HEK293 (cell line): ENCODE measurements around the gene INTS15.
A peak's percentile ranks its signal among the peaks of the same experiment; 100 is the strongest.

ENCODE experiments used
- EGR2 ChIP-seq: fragments of 450-650 bp; formaldehyde crosslinking; IDR thresholded peaks from 2 replicates; pipeline ENCODE4 v1.5.1; 2016; ENCODE audit warnings: low read depth, missing biosample characterization, missing genetic modification characterization
- FEZF1 ChIP-seq: fragments of 450-650 bp; formaldehyde crosslinking; IDR thresholded peaks from 2 replicates; pipeline ENCODE4 v1.5.1; 2016; ENCODE audit warnings: missing biosample characterization, missing genetic modification characterization
- HOXD13 ChIP-seq: sonication (generic); formaldehyde crosslinking; IDR thresholded peaks from 2 replicates; pipeline ENCODE4 v1.8.0; 2022; ENCODE audit warnings: missing genetic modification reagents, borderline replicate concordance
- MZF1 ChIP-seq: fragments of 450-650 bp; formaldehyde crosslinking; IDR thresholded peaks from 2 replicates; pipeline ENCODE4 v1.5.1; 2017; ENCODE audit warnings: missing biosample characterization, missing genetic modification characterization, borderline replicate concordance
- REPIN1 ChIP-seq: fragments of 450-650 bp; formaldehyde crosslinking; IDR thresholded peaks from 2 replicates; pipeline ENCODE4 v1.5.1; 2017; ENCODE audit warnings: missing biosample characterization, missing genetic modification characterization, low read depth
- SCRT1 ChIP-seq: fragments of 450-650 bp; formaldehyde crosslinking; IDR thresholded peaks from 2 replicates; pipeline ENCODE4 v1.5.1; 2016; ENCODE audit warnings: missing biosample characterization, missing genetic modification characterization, borderline replicate concordance
- TRIM28 ChIP-seq: IDR thresholded peaks from 2 replicates; pipeline ENCODE4 v1.6.1; 2011; ENCODE audit warnings: low read length, control low read depth, borderline replicate concordance
- WT1 ChIP-seq: fragments of 450-650 bp; formaldehyde crosslinking; IDR thresholded peaks from 2 replicates; pipeline ENCODE4 v1.5.1; 2016; ENCODE audit warnings: missing biosample characterization, missing genetic modification characterization
- ZBTB8A ChIP-seq: fragments of 450-650 bp; formaldehyde crosslinking; IDR thresholded peaks from 2 replicates; pipeline ENCODE4 v1.5.1; 2016; ENCODE audit warnings: missing biosample characterization, missing genetic modification characterization
- ZEB2 ChIP-seq: fragments of 450-650 bp; formaldehyde crosslinking; IDR thresholded peaks from 2 replicates; pipeline ENCODE4 v1.5.1; 2016; ENCODE audit warnings: missing biosample characterization, missing genetic modification characterization
- ZNF16 ChIP-seq: fragments of 450-650 bp; formaldehyde crosslinking; IDR thresholded peaks from 2 replicates; pipeline ENCODE4 v1.5.1; 2016; ENCODE audit warnings: low read depth, missing biosample characterization, missing genetic modification characterization
- ZNF202 ChIP-seq: fragments of 450-650 bp; formaldehyde crosslinking; IDR thresholded peaks from 2 replicates; pipeline ENCODE4 v1.5.1; 2016; ENCODE audit warnings: missing biosample characterization, missing genetic modification characterization, borderline replicate concordance
- ZNF239 ChIP-seq: fragments of 450-650 bp; formaldehyde crosslinking; IDR thresholded peaks from 2 replicates; pipeline ENCODE4 v1.5.1; 2016; ENCODE audit warnings: missing biosample characterization, missing genetic modification characterization
- ZNF24 ChIP-seq: fragments of 450-650 bp; formaldehyde crosslinking; IDR thresholded peaks from 2 replicates; pipeline ENCODE4 v1.5.1; 2016; ENCODE audit warnings: missing biosample characterization, missing genetic modification characterization
- ZNF274 ChIP-seq, 2 experiments: fragments of 200-500 bp in 1 of 2; fragments of 450-650 bp in 1 of 2; sonication (Bioruptor generic) in 1 of 2; formaldehyde crosslinking in 1 of 2; IDR thresholded peaks; 2 replicates each; pipeline versions ENCODE4 v1.5.1 to v1.6.1; 2014 to 2016; ENCODE audit warnings: borderline replicate concordance in 1 of 2, inconsistent platforms in 1 of 2, low read length in 1 of 2, missing biosample characterization in 1 of 2, missing genetic modification characterization in 1 of 2
- ZNF426 ChIP-seq: fragments of 450-650 bp; formaldehyde crosslinking; IDR thresholded peaks from 2 replicates; pipeline ENCODE4 v1.5.1; 2017; ENCODE audit warnings: missing biosample characterization, missing genetic modification characterization, mild to moderate bottlenecking, inconsistent platforms, moderate library complexity
- ZNF548 ChIP-seq: fragments of 450-650 bp; formaldehyde crosslinking; IDR thresholded peaks from 2 replicates; pipeline ENCODE4 v1.5.1; 2016; ENCODE audit warnings: missing biosample characterization, missing genetic modification characterization
- ZNF555 ChIP-seq: fragments of 450-650 bp; formaldehyde crosslinking; conservative IDR thresholded peaks from 2 replicates; pipeline ENCODE4 v1.5.1; 2017; ENCODE audit warnings: missing biosample characterization, mild to moderate bottlenecking, missing genetic modification characterization, inconsistent platforms
- ZNF596 ChIP-seq: fragments of 450-650 bp; IDR thresholded peaks from 2 replicates; pipeline ENCODE4 v1.5.0; 2018; ENCODE audit warnings: missing biosample characterization, mild to moderate bottlenecking, missing genetic modification characterization, moderate library complexity
- ZNF621 ChIP-seq: fragments of 450-650 bp; formaldehyde crosslinking; IDR thresholded peaks from 2 replicates; pipeline ENCODE4 v1.5.1; 2017; ENCODE audit warnings: missing biosample characterization, missing genetic modification characterization
- ZNF629 ChIP-seq: fragments of 450-650 bp; formaldehyde crosslinking; IDR thresholded peaks from 2 replicates; pipeline ENCODE4 v1.5.1; 2017; ENCODE audit warnings: missing biosample characterization, missing genetic modification characterization
- ZNF792 ChIP-seq: fragments of 450-650 bp; formaldehyde crosslinking; IDR thresholded peaks from 2 replicates; pipeline ENCODE4 v1.5.1; 2016; ENCODE audit warnings: missing biosample characterization, missing genetic modification characterization
- TF ChIP-seq, protein P1 (sequence below): fragments of 450-650 bp; formaldehyde crosslinking; IDR thresholded peaks from 2 replicates; pipeline ENCODE4 v1.5.1; 2016; ENCODE audit warnings: missing biosample characterization, missing genetic modification characterization
- TF ChIP-seq, protein P2 (sequence below): fragments of 450-650 bp; formaldehyde crosslinking; IDR thresholded peaks from 2 replicates; pipeline ENCODE4 v1.5.1; 2016; ENCODE audit warnings: missing biosample characterization, missing genetic modification characterization, low read depth
- TF ChIP-seq, protein P3 (sequence below): IDR thresholded peaks from 2 replicates; pipeline ENCODE4 v1.6.1; 2011; ENCODE audit warnings: mild to moderate bottlenecking, low read depth, low read length, borderline replicate concordance
- TF ChIP-seq, protein P4 (sequence below): fragments of 450-650 bp; IDR thresholded peaks from 2 replicates; pipeline ENCODE4 v1.5.1; 2018; ENCODE audit warnings: missing biosample characterization, mild to moderate bottlenecking, missing genetic modification characterization
- TF ChIP-seq, protein P5 (sequence below): fragments of 450-650 bp; formaldehyde crosslinking; IDR thresholded peaks from 2 replicates; pipeline ENCODE4 v1.5.1; 2016; ENCODE audit warnings: missing biosample characterization, missing genetic modification characterization
- TF ChIP-seq, protein P6 (sequence below): fragments of 450-650 bp; formaldehyde crosslinking; IDR thresholded peaks from 2 replicates; pipeline ENCODE4 v1.5.1; 2016; ENCODE audit warnings: missing biosample characterization, missing genetic modification characterization
- TF ChIP-seq, protein P7 (sequence below): fragments of 450-650 bp; formaldehyde crosslinking; IDR thresholded peaks from 2 replicates; pipeline ENCODE4 v1.5.1; 2016; ENCODE audit warnings: missing biosample characterization, missing genetic modification characterization, low read depth

The INTS15 gene

DNA sequence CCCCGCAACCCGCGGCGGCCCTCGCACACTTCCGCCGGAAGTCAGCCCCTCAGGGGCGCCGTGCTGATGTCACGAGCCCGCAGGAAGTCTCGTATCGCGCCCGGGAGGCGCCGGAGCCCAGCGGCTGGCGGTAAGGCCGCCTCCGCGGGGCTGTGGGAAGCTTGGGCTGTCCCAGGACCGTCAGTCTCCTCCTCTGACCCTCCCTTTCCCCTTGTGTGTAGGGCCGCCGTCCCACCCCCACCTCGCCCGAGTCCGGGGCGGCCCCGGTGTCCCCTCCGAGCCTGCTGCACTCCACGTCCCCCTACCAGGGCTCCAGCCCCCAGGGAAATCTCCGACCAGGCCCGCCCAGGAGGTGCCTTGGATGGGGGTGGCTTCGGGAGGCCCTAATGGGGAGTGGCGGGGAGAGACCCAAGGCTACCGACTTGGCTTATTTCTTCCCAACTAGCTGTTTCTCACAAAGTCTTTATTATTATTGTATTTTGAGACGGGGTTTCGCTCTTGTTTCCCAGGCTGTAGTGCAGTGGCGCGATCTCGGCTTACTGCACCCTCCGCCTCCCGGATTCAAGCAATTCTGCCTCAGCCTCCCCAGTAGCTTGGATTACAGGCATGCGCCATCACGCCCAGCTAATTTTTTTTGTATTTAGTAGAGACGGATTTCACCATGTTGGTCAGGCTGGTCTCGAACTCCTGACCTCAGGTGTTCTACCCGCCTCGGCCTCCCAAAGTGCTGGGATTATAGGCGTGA, 12.3 kb upstream of the INTS15 start, which contains the start of gene ZDHHC4 (continued):
- TF ChIP-seq ZNF629 = peak; percentile 99
- TF ChIP-seq, protein P1, sequence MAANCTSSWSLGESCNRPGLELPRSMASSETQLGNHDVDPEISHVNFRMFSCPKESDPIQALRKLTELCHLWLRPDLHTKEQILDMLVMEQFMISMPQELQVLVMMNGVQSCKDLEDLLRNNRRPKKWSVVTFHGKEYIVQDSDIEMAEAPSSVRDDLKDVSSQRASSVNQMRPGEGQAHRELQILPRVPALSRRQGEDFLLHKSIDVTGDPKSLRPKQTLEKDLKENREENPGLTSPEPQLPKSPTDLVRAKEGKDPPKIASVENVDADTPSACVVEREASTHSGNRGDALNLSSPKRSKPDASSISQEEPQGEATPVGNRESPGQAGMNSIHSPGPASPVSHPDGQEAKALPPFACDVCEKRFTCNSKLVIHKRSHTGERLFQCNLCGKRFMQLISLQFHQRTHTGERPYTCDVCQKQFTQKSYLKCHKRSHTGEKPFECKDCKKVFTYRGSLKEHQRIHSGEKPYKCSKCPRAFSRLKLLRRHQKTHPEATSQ = no peak
- no peak for TF ChIP-seq ZNF548 (tag by site-specific recombination)
- TF ChIP-seq TRIM28 = no peak
- TF ChIP-seq ZEB2 (tag by site-specific recombination) = 0 out of 2 replicates have a peak, but pooled peaks have one; percentile 69
- no peak for TF ChIP-seq ZNF596 (tag by site-specific recombination)
- TF ChIP-seq, protein P2, sequence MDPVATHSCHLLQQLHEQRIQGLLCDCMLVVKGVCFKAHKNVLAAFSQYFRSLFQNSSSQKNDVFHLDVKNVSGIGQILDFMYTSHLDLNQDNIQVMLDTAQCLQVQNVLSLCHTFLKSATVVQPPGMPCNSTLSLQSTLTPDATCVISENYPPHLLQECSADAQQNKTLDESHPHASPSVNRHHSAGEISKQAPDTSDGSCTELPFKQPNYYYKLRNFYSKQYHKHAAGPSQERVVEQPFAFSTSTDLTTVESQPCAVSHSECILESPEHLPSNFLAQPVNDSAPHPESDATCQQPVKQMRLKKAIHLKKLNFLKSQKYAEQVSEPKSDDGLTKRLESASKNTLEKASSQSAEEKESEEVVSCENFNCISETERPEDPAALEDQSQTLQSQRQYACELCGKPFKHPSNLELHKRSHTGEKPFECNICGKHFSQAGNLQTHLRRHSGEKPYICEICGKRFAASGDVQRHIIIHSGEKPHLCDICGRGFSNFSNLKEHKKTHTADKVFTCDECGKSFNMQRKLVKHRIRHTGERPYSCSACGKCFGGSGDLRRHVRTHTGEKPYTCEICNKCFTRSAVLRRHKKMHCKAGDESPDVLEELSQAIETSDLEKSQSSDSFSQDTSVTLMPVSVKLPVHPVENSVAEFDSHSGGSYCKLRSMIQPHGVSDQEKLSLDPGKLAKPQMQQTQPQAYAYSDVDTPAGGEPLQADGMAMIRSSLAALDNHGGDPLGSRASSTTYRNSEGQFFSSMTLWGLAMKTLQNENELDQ (tag by site-specific recombination) = no peak
- no peak for TF ChIP-seq HOXD13 (CRISPR knock-in tag)
- TF ChIP-seq ZNF426 (tag by site-specific recombination) = no peak
- TF ChIP-seq FEZF1 (tag by site-specific recombination) = no peak
- TF ChIP-seq REPIN1 = peak; percentile 54; the same call in 1 of the 2 replicates
- TF ChIP-seq ZNF16 = no peak
- TF ChIP-seq, protein P3, sequence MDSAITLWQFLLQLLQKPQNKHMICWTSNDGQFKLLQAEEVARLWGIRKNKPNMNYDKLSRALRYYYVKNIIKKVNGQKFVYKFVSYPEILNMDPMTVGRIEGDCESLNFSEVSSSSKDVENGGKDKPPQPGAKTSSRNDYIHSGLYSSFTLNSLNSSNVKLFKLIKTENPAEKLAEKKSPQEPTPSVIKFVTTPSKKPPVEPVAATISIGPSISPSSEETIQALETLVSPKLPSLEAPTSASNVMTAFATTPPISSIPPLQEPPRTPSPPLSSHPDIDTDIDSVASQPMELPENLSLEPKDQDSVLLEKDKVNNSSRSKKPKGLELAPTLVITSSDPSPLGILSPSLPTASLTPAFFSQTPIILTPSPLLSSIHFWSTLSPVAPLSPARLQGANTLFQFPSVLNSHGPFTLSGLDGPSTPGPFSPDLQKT = no peak
- TF ChIP-seq, protein P4, sequence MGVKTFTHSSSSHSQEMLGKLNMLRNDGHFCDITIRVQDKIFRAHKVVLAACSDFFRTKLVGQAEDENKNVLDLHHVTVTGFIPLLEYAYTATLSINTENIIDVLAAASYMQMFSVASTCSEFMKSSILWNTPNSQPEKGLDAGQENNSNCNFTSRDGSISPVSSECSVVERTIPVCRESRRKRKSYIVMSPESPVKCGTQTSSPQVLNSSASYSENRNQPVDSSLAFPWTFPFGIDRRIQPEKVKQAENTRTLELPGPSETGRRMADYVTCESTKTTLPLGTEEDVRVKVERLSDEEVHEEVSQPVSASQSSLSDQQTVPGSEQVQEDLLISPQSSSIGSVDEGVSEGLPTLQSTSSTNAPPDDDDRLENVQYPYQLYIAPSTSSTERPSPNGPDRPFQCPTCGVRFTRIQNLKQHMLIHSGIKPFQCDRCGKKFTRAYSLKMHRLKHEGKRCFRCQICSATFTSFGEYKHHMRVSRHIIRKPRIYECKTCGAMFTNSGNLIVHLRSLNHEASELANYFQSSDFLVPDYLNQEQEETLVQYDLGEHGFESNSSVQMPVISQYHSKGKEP (tag by site-specific recombination) = no peak
- no peak for TF ChIP-seq MZF1 (tag by site-specific recombination)
- no peak for TF ChIP-seq ZNF239
- TF ChIP-seq ZNF24 = no peak
- TF ChIP-seq EGR2 = peak; percentile 64
- peak; percentile 100 for TF ChIP-seq ZBTB8A (tag by site-specific recombination)
- no peak for TF ChIP-seq ZNF792 (tag by site-specific recombination)
- TF ChIP-seq WT1 = peak; percentile 67
- no peak for TF ChIP-seq ZNF274 (IDR thresholded peaks at IDR 0.05; ENCODE audit: low read length)
- TF ChIP-seq ZNF274 (tag by site-specific recombination; IDR thresholded peaks at IDR 0.05; ENCODE audit: borderline replicate concordance) = no peak
- TF ChIP-seq, protein P5, sequence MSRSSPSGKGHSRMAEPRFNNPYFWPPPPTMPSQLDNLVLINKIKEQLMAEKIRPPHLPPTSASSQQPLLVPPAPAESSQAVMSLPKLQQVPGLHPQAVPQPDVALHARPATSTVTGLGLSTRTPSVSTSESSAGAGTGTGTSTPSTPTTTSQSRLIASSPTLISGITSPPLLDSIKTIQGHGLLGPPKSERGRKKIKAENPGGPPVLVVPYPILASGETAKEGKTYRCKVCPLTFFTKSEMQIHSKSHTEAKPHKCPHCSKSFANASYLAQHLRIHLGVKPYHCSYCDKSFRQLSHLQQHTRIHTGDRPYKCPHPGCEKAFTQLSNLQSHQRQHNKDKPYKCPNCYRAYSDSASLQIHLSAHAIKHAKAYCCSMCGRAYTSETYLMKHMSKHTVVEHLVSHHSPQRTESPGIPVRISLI (tag by site-specific recombination) = no peak
- no peak for TF ChIP-seq ZNF202 (tag by site-specific recombination)
- TF ChIP-seq ZNF621 (tag by site-specific recombination) = no peak
- TF ChIP-seq ZNF555 (tag by site-specific recombination) = no peak
- TF ChIP-seq, protein P6, sequence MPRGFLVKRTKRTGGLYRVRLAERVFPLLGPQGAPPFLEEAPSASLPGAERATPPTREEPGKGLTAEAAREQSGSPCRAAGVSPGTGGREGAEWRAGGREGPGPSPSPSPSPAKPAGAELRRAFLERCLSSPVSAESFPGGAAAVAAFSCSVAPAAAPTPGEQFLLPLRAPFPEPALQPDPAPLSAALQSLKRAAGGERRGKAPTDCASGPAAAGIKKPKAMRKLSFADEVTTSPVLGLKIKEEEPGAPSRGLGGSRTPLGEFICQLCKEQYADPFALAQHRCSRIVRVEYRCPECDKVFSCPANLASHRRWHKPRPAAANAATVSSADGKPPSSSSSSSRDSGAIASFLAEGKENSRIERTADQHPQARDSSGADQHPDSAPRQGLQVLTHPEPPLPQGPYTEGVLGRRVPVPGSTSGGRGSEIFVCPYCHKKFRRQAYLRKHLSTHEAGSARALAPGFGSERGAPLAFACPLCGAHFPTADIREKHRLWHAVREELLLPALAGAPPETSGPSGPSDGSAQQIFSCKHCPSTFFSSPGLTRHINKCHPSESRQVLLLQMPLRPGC = no peak
- TF ChIP-seq SCRT1 = no peak
- TF ChIP-seq, protein P7, sequence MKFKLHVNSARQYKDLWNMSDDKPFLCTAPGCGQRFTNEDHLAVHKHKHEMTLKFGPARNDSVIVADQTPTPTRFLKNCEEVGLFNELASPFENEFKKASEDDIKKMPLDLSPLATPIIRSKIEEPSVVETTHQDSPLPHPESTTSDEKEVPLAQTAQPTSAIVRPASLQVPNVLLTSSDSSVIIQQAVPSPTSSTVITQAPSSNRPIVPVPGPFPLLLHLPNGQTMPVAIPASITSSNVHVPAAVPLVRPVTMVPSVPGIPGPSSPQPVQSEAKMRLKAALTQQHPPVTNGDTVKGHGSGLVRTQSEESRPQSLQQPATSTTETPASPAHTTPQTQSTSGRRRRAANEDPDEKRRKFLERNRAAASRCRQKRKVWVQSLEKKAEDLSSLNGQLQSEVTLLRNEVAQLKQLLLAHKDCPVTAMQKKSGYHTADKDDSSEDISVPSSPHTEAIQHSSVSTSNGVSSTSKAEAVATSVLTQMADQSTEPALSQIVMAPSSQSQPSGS = no peak
